ENCODE measurements around the gene SNTA1. TPM values are rescaled to one million over a fixed set of nuclear protein-coding genes. Genes with fewer than 3 reads are reported as not detected.
"Not testable (repeated sequence)": the region's sequence is repeated elsewhere in the genome, so short reads cannot be mapped to it uniquely, and the experiment has no call there.

The SNTA1 gene
- total RNA-seq, 2 experiments from 2014 or later = 5.6 to 5.8 TPM

GRCh38 chr20:33472868-33473435 is 29.4 kb upstream of the SNTA1 start:
- ChIA-PET CTCF (interaction anchor here (0.5 to 1.4 kb wide), 4 partner anchors 16 to 1196 kb away, joined by 3 to 5 read pairs (median 3); no protein-coding TSS in a partner anchor), POLR2A (no interaction called here)
- H3K4me1 Mint-ChIP-seq (ENCODE audit: low read depth) = no peaks in the 10 kb centered on the region
- no peaks in the 10 kb centered on the region for H3K9me3 Mint-ChIP-seq
- H3K4me3 Mint-ChIP-seq = no peak overlapping the region
- peaks cover 1% of the 10 kb centered on the region for H3K27me3 Mint-ChIP-seq
- no peak overlapping the region for H3K27ac Mint-ChIP-seq
- intact Hi-C loops (cut with micrococcal nuclease) = no loop called here
- ATAC-seq = no peak
- H3K36me3 Mint-ChIP-seq (ENCODE audit: low read depth) = no peaks in the 10 kb centered on the region
- no peak for TF ChIP-seq CTCF (IDR thresholded peaks at IDR 0.05)
- no peak for DNase-seq

GRCh38 chr20:33470866-33471265 is 27.3 kb upstream of the SNTA1 start:
- DNase-seq (no peak), ATAC-seq (no peak)
- no peaks in the 10 kb centered on the region for H3K36me3 Mint-ChIP-seq (ENCODE audit: low read depth)
- no peaks in the 10 kb centered on the region for H3K9me3 Mint-ChIP-seq
- H3K27ac Mint-ChIP-seq = no peak overlapping the region
- CTCF ChIA-PET = interaction anchor here (0.7 kb wide), 1 partner anchor 13 kb away, joined by 3 read pairs; no protein-coding TSS in a partner anchor
- no peak for TF ChIP-seq CTCF (IDR thresholded peaks at IDR 0.05)
- no peak overlapping the region for H3K4me3 Mint-ChIP-seq
- POLR2A ChIA-PET = no interaction called here
- intact Hi-C loops (cut with micrococcal nuclease) = no loop called here
- H3K4me1 Mint-ChIP-seq (ENCODE audit: low read depth) = no peaks in the 10 kb centered on the region
- peaks cover 1% of the 10 kb centered on the region for H3K27me3 Mint-ChIP-seq

- Mint-ChIP-seq H3K4me3 (no peak overlapping the region), H3K36me3 (ENCODE audit: low read depth) (no peaks in the 10 kb centered on the region), H3K9me3 (no peaks in the 10 kb centered on the region), H3K27ac (no peak overlapping the region), H3K27me3 (peaks cover 1% of the 10 kb centered on the region), H3K4me1 (ENCODE audit: low read depth) (no peaks in the 10 kb centered on the region)
- DNase-seq (no peak), ATAC-seq (no peak)
- POLR2A ChIA-PET = no interaction called here
- TF ChIP-seq CTCF (IDR thresholded peaks at IDR 0.05) = no peak
- CTCF ChIA-PET = interaction anchor here (0.6 to 0.7 kb wide), 2 partner anchors 9 to 13 kb away, joined by 3 read pairs; no protein-coding TSS in a partner anchor
- intact Hi-C loops (cut with micrococcal nuclease) = no loop called here
Observed at GRCh38 chr20:33470457-33470856, 26.9 kb upstream of the SNTA1 start.

GRCh38 chr20:33466303-33466646 is 22.7 kb upstream of the SNTA1 start:
- Mint-ChIP-seq H3K27ac (no peak overlapping the region), H3K4me1 (ENCODE audit: low read depth) (no peaks in the 10 kb centered on the region), H3K27me3 (no peaks in the 10 kb centered on the region), H3K9me3 (no peaks in the 10 kb centered on the region), H3K4me3 (no peak overlapping the region), H3K36me3 (ENCODE audit: low read depth) (no peaks in the 10 kb centered on the region)
- ChIA-PET POLR2A (no interaction called here), CTCF (no interaction called here)
- DNase-seq = no peak
- no peak for ATAC-seq
- no peak for TF ChIP-seq CTCF (IDR thresholded peaks at IDR 0.05)
- intact Hi-C loops (cut with micrococcal nuclease) = no loop called here

- no peak for TF ChIP-seq CTCF (IDR thresholded peaks at IDR 0.05)
- no peak overlapping the region for H3K4me3 Mint-ChIP-seq
- ChIA-PET POLR2A (no interaction called here), CTCF (no interaction called here)
- H3K27me3 Mint-ChIP-seq = no peaks in the 10 kb centered on the region
- H3K36me3 Mint-ChIP-seq (ENCODE audit: low read depth) = no peaks in the 10 kb centered on the region
- ATAC-seq (no peak), DNase-seq (no peak)
- intact Hi-C loops (cut with micrococcal nuclease) = no loop called here
- no peaks in the 10 kb centered on the region for H3K9me3 Mint-ChIP-seq
- no peaks in the 10 kb centered on the region for H3K4me1 Mint-ChIP-seq (ENCODE audit: low read depth)
- no peak overlapping the region for H3K27ac Mint-ChIP-seq
Observed at GRCh38 chr20:33465481-33466302, 22.1 kb upstream of the SNTA1 start.

- DNase-seq; ATAC-seq; POLR2A ChIA-PET; H3K4me3 Mint-ChIP-seq; H3K9me3 Mint-ChIP-seq; H3K36me3 Mint-ChIP-seq (ENCODE audit: low read depth); intact Hi-C loops (cut with micrococcal nuclease); CTCF ChIA-PET; H3K27me3 Mint-ChIP-seq; H3K4me1 Mint-ChIP-seq (ENCODE audit: low read depth); H3K27ac Mint-ChIP-seq: not testable (repeated sequence)
Observed at GRCh38 chr20:33464759-33465158, 21.2 kb upstream of the SNTA1 start.

All from activated CD8-positive, alpha-beta T cell treated with anti-CD3 and anti-CD28 coated beads for 36 hours (primary cell).